SK-N-SH treated with all-trans-retinoic acid at 6 μM for 48 hours (cell line): ENCODE data around the gene CDH1.
"Not testable (repeated sequence)": the region's sequence is repeated elsewhere in the genome, so short reads cannot be mapped to it uniquely, and the experiment has no call there.

ENCODE experiments used
- ATAC-seq: fragments of 200-7000 bp; cut with Tn5 transposase; 3 replicates; pipeline ENCODE4 v1.9.1; 2020; ENCODE audit warnings: mild to moderate bottlenecking, moderate library complexity
- BACH2 ChIP-seq: fragments of 250-450 bp; sonication (Bioruptor Pico); IDR thresholded peaks from 2 replicates; pipeline ENCODE4 v1.9.0; 2021; ENCODE audit warnings: mild to moderate bottlenecking, borderline replicate concordance
- CREB5 ChIP-seq: fragments of 250-450 bp; sonication (Bioruptor Pico); IDR thresholded peaks from 2 replicates; pipeline ENCODE4 v1.5.1; 2020; ENCODE audit warnings: low read depth, mild to moderate bottlenecking, moderate library complexity
- CSDC2 ChIP-seq: fragments of 250-450 bp; sonication (Bioruptor Pico); IDR thresholded peaks from 2 replicates; pipeline ENCODE4 v1.5.0; 2020; ENCODE audit warnings: mild to moderate bottlenecking, moderate library complexity
- ESRRG ChIP-seq: fragments of 250-450 bp; sonication (Bioruptor Pico); IDR thresholded peaks from 2 replicates; pipeline ENCODE4 v1.6.1; 2021; ENCODE audit warnings: mild to moderate bottlenecking
- ISL1 ChIP-seq: fragments of 250-450 bp; sonication (Bioruptor Pico); IDR thresholded peaks from 2 replicates; pipeline ENCODE4 v2.1.2; 2022; ENCODE audit warnings: mild to moderate bottlenecking, moderate library complexity
- OSR1 ChIP-seq: fragments of 250-450 bp; sonication (Bioruptor Pico); IDR thresholded peaks from 2 replicates; pipeline ENCODE4 v1.8.0; 2022; ENCODE audit warnings: moderate library complexity, mild to moderate bottlenecking, inconsistent platforms
- PPARA ChIP-seq: fragments of 250-450 bp; sonication (Bioruptor Pico); IDR thresholded peaks from 2 replicates; pipeline ENCODE4 v1.5.0; 2020; ENCODE audit warnings: mild to moderate bottlenecking, borderline replicate concordance
- RARB ChIP-seq: fragments of 250-450 bp; sonication (Bioruptor Pico); IDR thresholded peaks from 2 replicates; pipeline ENCODE4 v1.8.0; 2021; ENCODE audit warnings: mild to moderate bottlenecking, moderate library complexity
- TOX ChIP-seq: fragments of 250-450 bp; sonication (Bioruptor Pico); IDR thresholded peaks from 2 replicates; pipeline ENCODE4 v1.8.0; 2021; ENCODE audit warnings: mild to moderate bottlenecking, moderate library complexity, borderline replicate concordance
- ZNF565 ChIP-seq: fragments of 450-650 bp; formaldehyde crosslinking; conservative IDR thresholded peaks from 2 replicates; pipeline ENCODE4 v1.5.0; 2020; ENCODE audit warnings: low read depth, mild to moderate bottlenecking, moderate library complexity
- ZNF8 ChIP-seq: fragments of 450-650 bp; formaldehyde crosslinking; IDR thresholded peaks from 2 replicates; pipeline ENCODE4 v1.5.0; 2020; ENCODE audit warnings: mild to moderate bottlenecking, moderate library complexity
- TF ChIP-seq, protein P1 (sequence below): fragments of 250-450 bp; sonication (Bioruptor Pico); IDR thresholded peaks from 2 replicates; pipeline ENCODE4 v1.8.0; 2020; ENCODE audit warnings: mild to moderate bottlenecking, moderate library complexity, borderline replicate concordance
- TF ChIP-seq, protein P2 (sequence below): fragments of 250-450 bp; sonication (Bioruptor Pico); IDR thresholded peaks from 2 replicates; pipeline ENCODE4 v1.5.0; 2020; ENCODE audit warnings: mild to moderate bottlenecking, moderate library complexity
- TF ChIP-seq, protein P3 (sequence below): fragments of 250-450 bp; sonication (Bioruptor Pico); IDR thresholded peaks from 2 replicates; pipeline ENCODE4 v1.8.0; 2021; ENCODE audit warnings: low read depth, mild to moderate bottlenecking, moderate library complexity, borderline replicate concordance

The CDH1 gene

DNA sequence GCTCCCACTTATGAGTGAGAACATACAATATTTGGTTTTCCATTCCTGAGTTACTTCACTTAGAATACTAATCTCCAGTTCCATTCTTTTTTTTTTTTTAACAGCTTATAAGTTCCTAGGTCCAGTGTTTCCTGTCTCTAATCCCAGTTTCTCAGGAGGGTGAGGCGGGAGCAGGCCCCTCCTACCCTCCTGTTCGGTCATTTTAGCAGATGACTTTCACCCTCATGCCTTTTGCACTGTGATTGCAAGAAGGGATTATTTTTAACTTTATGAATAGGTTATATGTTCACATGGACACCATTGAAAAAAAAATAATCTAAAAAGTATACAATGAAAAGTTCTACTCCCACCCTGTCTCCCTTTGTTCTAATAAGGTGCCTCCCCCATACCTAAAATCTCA is 47.6 kb downstream of the CDH1 start (continued):
- TF ChIP-seq, protein P1, sequence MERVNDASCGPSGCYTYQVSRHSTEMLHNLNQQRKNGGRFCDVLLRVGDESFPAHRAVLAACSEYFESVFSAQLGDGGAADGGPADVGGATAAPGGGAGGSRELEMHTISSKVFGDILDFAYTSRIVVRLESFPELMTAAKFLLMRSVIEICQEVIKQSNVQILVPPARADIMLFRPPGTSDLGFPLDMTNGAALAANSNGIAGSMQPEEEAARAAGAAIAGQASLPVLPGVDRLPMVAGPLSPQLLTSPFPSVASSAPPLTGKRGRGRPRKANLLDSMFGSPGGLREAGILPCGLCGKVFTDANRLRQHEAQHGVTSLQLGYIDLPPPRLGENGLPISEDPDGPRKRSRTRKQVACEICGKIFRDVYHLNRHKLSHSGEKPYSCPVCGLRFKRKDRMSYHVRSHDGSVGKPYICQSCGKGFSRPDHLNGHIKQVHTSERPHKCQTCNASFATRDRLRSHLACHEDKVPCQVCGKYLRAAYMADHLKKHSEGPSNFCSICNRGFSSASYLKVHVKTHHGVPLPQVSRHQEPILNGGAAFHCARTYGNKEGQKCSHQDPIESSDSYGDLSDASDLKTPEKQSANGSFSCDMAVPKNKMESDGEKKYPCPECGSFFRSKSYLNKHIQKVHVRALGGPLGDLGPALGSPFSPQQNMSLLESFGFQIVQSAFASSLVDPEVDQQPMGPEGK = no peak
- TF ChIP-seq RARB = no peak
- TF ChIP-seq, all 23 proteins: peak for 0

DNA sequence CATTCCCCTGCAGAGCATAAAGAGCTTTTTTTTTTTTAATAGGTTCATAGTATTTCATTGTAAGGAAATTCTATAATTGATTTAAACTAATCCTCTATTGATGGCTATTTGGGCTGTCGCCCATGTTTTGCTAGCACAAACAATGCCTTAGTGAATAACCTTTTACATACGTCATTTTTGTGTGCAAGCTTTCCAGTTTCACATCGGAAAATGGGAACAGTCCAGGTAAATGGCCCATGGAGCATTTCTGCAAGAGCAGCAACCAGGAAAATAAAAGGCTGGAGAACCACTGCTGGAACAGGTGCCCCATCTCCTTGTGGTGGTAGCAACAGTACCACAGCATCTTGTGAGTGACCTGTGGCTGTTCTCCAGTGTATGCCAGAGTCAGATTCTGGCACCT is 48.6 kb downstream of the CDH1 start:
- TF ChIP-seq RARB (no peak), ISL1 (no peak)
- TF ChIP-seq, protein P2, sequence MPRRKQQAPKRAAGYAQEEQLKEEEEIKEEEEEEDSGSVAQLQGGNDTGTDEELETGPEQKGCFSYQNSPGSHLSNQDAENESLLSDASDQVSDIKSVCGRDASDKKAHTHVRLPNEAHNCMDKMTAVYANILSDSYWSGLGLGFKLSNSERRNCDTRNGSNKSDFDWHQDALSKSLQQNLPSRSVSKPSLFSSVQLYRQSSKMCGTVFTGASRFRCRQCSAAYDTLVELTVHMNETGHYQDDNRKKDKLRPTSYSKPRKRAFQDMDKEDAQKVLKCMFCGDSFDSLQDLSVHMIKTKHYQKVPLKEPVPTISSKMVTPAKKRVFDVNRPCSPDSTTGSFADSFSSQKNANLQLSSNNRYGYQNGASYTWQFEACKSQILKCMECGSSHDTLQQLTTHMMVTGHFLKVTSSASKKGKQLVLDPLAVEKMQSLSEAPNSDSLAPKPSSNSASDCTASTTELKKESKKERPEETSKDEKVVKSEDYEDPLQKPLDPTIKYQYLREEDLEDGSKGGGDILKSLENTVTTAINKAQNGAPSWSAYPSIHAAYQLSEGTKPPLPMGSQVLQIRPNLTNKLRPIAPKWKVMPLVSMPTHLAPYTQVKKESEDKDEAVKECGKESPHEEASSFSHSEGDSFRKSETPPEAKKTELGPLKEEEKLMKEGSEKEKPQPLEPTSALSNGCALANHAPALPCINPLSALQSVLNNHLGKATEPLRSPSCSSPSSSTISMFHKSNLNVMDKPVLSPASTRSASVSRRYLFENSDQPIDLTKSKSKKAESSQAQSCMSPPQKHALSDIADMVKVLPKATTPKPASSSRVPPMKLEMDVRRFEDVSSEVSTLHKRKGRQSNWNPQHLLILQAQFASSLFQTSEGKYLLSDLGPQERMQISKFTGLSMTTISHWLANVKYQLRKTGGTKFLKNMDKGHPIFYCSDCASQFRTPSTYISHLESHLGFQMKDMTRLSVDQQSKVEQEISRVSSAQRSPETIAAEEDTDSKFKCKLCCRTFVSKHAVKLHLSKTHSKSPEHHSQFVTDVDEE (CRISPR knock-in tag) = no peak
- no peak for ATAC-seq

- no peak for TF ChIP-seq ZNF8 (CRISPR knock-in tag)
- TF ChIP-seq, protein P3, sequence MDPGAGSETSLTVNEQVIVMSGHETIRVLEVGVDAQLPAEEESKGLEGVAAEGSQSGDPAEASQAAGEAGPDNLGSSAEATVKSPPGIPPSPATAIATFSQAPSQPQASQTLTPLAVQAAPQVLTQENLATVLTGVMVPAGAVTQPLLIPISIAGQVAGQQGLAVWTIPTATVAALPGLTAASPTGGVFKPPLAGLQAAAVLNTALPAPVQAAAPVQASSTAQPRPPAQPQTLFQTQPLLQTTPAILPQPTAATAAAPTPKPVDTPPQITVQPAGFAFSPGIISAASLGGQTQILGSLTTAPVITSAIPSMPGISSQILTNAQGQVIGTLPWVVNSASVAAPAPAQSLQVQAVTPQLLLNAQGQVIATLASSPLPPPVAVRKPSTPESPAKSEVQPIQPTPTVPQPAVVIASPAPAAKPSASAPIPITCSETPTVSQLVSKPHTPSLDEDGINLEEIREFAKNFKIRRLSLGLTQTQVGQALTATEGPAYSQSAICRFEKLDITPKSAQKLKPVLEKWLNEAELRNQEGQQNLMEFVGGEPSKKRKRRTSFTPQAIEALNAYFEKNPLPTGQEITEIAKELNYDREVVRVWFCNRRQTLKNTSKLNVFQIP (CRISPR knock-in tag) = no peak
- TF ChIP-seq ZNF565 (CRISPR knock-in tag) = no peak
- TF ChIP-seq OSR1 = no peak
- no peak for TF ChIP-seq CREB5 (CRISPR knock-in tag)
- no peak for TF ChIP-seq ISL1
- TF ChIP-seq BACH2 = no peak
- TF ChIP-seq ESRRG (CRISPR knock-in tag) = no peak
- TF ChIP-seq, all 23 proteins: peak for 0
- ATAC-seq = no peak
These were observed 49.8 kb downstream of the CDH1 start for GRCh38 chr16:68786685-68787418.

GRCh38 chr16:68787419-68787807 is 50.3 kb downstream of the CDH1 start:
- not testable (repeated sequence) for ATAC-seq

- no peak for ATAC-seq
- TF ChIP-seq CSDC2 (CRISPR knock-in tag) = no peak
- TF ChIP-seq TOX (CRISPR knock-in tag) = no peak
- TF ChIP-seq PPARA (CRISPR knock-in tag) = no peak
- TF ChIP-seq BACH2 = no peak
- TF ChIP-seq CREB5 (CRISPR knock-in tag) = no peak
- TF ChIP-seq, protein P1 = no peak
- no peak for TF ChIP-seq ESRRG (CRISPR knock-in tag)
- no peak for TF ChIP-seq OSR1
These were observed 53.2 kb downstream of the CDH1 start for GRCh38 chr16:68790130-68790761.
